ENCODE measurements around the gene POLDIP3.

The POLDIP3 gene

GRCh38 chr22:42603427-42603826 lies 11.3 kb downstream of the POLDIP3 start:
- TF ChIP-seq ZFX (IDR thresholded peaks at IDR 0.05; ENCODE audit: borderline replicate concordance), result no peak
- TF ChIP-seq, protein P1, sequence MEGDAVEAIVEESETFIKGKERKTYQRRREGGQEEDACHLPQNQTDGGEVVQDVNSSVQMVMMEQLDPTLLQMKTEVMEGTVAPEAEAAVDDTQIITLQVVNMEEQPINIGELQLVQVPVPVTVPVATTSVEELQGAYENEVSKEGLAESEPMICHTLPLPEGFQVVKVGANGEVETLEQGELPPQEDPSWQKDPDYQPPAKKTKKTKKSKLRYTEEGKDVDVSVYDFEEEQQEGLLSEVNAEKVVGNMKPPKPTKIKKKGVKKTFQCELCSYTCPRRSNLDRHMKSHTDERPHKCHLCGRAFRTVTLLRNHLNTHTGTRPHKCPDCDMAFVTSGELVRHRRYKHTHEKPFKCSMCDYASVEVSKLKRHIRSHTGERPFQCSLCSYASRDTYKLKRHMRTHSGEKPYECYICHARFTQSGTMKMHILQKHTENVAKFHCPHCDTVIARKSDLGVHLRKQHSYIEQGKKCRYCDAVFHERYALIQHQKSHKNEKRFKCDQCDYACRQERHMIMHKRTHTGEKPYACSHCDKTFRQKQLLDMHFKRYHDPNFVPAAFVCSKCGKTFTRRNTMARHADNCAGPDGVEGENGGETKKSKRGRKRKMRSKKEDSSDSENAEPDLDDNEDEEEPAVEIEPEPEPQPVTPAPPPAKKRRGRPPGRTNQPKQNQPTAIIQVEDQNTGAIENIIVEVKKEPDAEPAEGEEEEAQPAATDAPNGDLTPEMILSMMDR (IDR thresholded peaks at IDR 0.05), result no peak
- no peak overlapping the region for H3K27ac ChIP-seq

- H3K27ac ChIP-seq, result no peak overlapping the region
These were observed 12.2 kb downstream of the POLDIP3 start for GRCh38 chr22:42602470-42602869.

DNA sequence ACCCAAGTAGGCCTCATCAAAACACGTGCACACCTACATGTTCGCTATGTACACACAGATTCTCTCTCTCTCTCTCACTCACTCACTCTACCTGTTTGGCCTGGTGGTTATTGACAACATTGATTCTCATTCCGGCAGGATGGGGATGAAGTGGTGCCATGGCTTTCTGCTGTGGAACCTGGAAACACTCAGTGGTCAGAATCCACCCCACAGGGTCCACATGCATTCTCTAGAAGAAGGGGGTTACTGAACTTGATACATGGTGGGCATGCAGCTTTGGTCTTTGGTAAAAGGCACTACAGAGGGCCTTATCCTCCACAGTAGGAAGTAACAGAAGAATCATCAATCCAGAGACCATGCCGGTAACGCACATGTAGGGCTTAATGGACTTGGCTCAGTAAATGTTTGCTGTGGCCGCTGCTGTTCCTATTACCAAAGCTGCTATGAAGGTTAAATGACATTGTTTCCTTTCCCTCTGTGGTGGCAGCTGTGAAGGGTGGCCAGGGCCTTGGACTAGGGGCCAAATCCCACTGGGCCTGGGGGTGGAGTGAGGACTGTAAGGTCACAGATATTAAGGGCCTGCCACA lies 12.7 kb downstream of the POLDIP3 start:
- H3K27ac ChIP-seq, result no peak overlapping the region
- no peak for TF ChIP-seq ZFX (IDR thresholded peaks at IDR 0.05; ENCODE audit: borderline replicate concordance)
- TF ChIP-seq, protein P1 (IDR thresholded peaks at IDR 0.05), result no peak

More at GRCh38 chr22:42602470-42602869, 12.2 kb downstream of the POLDIP3 start:
- TF ChIP-seq, protein P1 (IDR thresholded peaks at IDR 0.05), result no peak
- no peak for TF ChIP-seq ZFX (IDR thresholded peaks at IDR 0.05; ENCODE audit: borderline replicate concordance)

DNA sequence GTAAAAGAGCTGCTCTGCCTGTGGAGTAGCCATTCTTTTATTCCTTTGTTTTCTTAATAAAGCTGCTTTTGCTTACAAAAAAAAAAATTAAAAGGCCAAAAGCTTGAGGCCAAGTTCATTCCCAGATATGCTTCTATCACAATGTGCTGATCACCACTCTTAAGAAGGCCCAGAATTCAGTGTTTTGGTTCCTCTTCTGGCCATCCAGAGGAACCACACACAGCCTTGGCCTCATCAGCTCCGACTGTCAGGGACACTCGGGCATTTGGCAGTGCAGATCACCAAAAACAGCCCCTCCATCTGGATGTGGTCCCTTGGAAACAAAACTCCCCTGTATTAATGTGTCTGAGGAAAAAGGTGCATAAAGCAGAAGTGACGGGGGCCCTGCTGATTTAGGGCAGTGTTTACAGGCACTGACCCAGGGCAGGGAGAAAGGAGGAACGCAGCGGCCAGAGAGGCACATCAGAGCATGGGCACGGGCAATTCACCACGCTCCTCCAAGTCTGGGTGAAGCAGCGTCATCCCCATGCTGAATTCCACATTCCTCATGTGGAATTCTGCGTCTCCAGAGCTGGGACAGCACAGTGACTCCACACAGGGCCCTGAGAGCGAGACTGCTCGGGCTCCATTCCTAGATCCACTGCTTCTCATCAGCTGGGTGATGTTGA lies 17.7 kb downstream of the POLDIP3 start:
- TF ChIP-seq, protein P1 (IDR thresholded peaks at IDR 0.05), result no peak
- no peak for TF ChIP-seq ZFX (IDR thresholded peaks at IDR 0.05; ENCODE audit: borderline replicate concordance)
- H3K27ac ChIP-seq, result no peak overlapping the region

DNA sequence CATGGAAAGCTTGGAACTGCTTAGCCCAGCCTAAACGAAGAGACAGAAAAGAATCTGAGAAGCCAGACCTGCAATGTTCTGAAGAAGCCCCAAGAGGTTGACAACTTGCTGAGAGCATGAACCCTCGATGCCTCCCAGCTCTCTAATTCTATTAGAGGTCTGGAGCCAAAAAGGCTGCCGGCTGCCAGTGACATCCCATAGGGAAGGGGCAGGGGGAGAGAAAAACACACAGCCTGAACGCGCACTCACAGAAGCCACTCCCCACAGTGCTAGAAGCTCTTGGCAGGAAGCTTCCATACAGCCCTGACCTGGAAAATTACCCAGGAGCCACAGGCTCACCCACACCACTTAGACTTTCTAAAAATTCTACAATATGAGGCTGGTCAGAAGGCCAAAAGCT lies 18.3 kb downstream of the POLDIP3 start:
- no peak for TF ChIP-seq ZFX (IDR thresholded peaks at IDR 0.05; ENCODE audit: borderline replicate concordance)
- TF ChIP-seq, protein P1 (IDR thresholded peaks at IDR 0.05), result no peak
- H3K27ac ChIP-seq, result no peak overlapping the region

DNA sequence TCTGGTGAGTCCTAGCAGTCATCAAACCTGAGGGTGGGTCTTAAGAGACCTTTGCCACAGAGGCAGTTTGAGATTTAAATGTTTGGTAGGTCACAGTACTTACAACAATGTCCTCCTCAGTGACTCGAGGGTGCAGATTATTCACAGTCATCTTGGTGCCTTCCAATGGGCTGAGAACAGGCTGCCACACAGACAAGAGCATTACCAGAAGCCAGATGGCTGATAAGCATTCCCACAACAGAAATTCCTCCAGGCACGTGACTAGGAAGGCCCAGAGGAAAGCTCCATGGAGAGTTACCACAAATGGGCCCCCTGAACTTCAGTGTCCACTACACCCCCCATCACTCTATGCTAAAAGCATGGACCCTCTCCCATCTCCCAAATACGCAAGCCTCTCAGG lies 19.2 kb downstream of the POLDIP3 start:
- no peak overlapping the region for H3K27ac ChIP-seq
- TF ChIP-seq, protein P1 (IDR thresholded peaks at IDR 0.05), result no peak
- TF ChIP-seq ZFX (IDR thresholded peaks at IDR 0.05; ENCODE audit: borderline replicate concordance), result no peak

GRCh38 chr22:42591987-42592386 lies 22.7 kb downstream of the POLDIP3 start:
- H3K27ac ChIP-seq, result no peak overlapping the region
- TF ChIP-seq, protein P1 (IDR thresholded peaks at IDR 0.05), result no peak
- TF ChIP-seq ZFX (IDR thresholded peaks at IDR 0.05; ENCODE audit: borderline replicate concordance), result no peak
